ENCODE data around the gene DNAJC1. TPM values are rescaled to one million over a fixed set of nuclear protein-coding genes. Genes with fewer than 3 reads are reported as not detected.

DNAJC1 gene
- total RNA-seq, 1 donor from 2014 or later, result 66.8 TPM

- Histone ChIP-seq H4K20me1 (ENCODE audit: insufficient read depth, low read length) (no peaks in the 10 kb centered on the region), H3K79me2 (ENCODE audit: insufficient read depth, low read length) (peaks cover 16% of the 10 kb centered on the region), H3K4me1 (ENCODE audit: insufficient read depth, low read length) (peaks cover 27% of the 10 kb centered on the region), H3K4me2 (ENCODE audit: low read length) (peak overlapping the region; percentile 49), H3K27ac (ENCODE audit: low read depth, low read length) (no peak overlapping the region), H3K36me3 (ENCODE audit: insufficient read depth, low read length) (no peaks in the 10 kb centered on the region), H2AFZ (ENCODE audit: low read depth, low read length) (no peak overlapping the region), H3K27me3 (ENCODE audit: insufficient read depth, low read length) (no peaks in the 10 kb centered on the region), H3K9ac (ENCODE audit: low read length) (no peak overlapping the region), H3K4me3 (ENCODE audit: insufficient read depth, low read depth, low read length) (no peak overlapping the region), H3K9me3 (ENCODE audit: insufficient read depth, low read depth, low read length) (no peaks in the 10 kb centered on the region)
- H3K4me3 Mint-ChIP-seq (ENCODE audit: unreplicated experiment), result peak overlapping the region; percentile 88
- H3K9me3 Mint-ChIP-seq (ENCODE audit: unreplicated experiment), result peaks cover 1% of the 10 kb centered on the region
- H3K4me1 Mint-ChIP-seq (ENCODE audit: low read depth, unreplicated experiment), result peaks cover 28% of the 10 kb centered on the region
- FAIRE-seq (no peak), DNase-seq (ENCODE audit: low read depth) (peak; percentile 61)
- H3K36me3 Mint-ChIP-seq (ENCODE audit: low read depth, unreplicated experiment), result no peaks in the 10 kb centered on the region
- TF ChIP-seq EZH2 (IDR thresholded peaks at IDR 0.05; ENCODE audit: insufficient read depth, low read length), result no peak
- no peak for TF ChIP-seq CTCF (IDR thresholded peaks at IDR 0.05; ENCODE audit: insufficient read depth, low read depth, low read length)
- H3K27ac Mint-ChIP-seq (ENCODE audit: unreplicated experiment), result peak overlapping the region; percentile 89
- H3K27me3 Mint-ChIP-seq (ENCODE audit: low read depth, unreplicated experiment), result no peaks in the 10 kb centered on the region
Measured at GRCh38 chr10:21929070-21929469, 74.5 kb downstream of the DNAJC1 start.

GRCh38 chr10:21927631-21928353 is 75.7 kb downstream of the DNAJC1 start:
- Mint-ChIP-seq H3K36me3 (ENCODE audit: low read depth, unreplicated experiment) (no peaks in the 10 kb centered on the region), H3K4me3 (ENCODE audit: unreplicated experiment) (peak overlapping the region; percentile 88), H3K27me3 (ENCODE audit: low read depth, unreplicated experiment) (no peaks in the 10 kb centered on the region), H3K9me3 (ENCODE audit: unreplicated experiment) (peaks cover 1% of the 10 kb centered on the region), H3K27ac (ENCODE audit: unreplicated experiment) (peak overlapping the region; percentile 99), H3K4me1 (ENCODE audit: low read depth, unreplicated experiment) (peaks cover 31% of the 10 kb centered on the region)
- no peaks in the 10 kb centered on the region for H3K36me3 ChIP-seq (ENCODE audit: insufficient read depth, low read length)
- no peaks in the 10 kb centered on the region for H4K20me1 ChIP-seq (ENCODE audit: insufficient read depth, low read length)
- H3K4me3 ChIP-seq (ENCODE audit: insufficient read depth, low read depth, low read length), result peak overlapping the region; percentile 12
- peak overlapping the region; percentile 62 for H3K9ac ChIP-seq (ENCODE audit: low read length)
- DNase-seq (ENCODE audit: low read depth), result peak; percentile 80
- H3K27me3 ChIP-seq (ENCODE audit: insufficient read depth, low read length), result no peaks in the 10 kb centered on the region
- TF ChIP-seq CTCF (IDR thresholded peaks at IDR 0.05; ENCODE audit: insufficient read depth, low read depth, low read length), result no peak
- no peak for TF ChIP-seq EZH2 (IDR thresholded peaks at IDR 0.05; ENCODE audit: insufficient read depth, low read length)
- peak; percentile 55 for FAIRE-seq
- H3K27ac ChIP-seq (ENCODE audit: low read depth, low read length), result peak overlapping the region; percentile 86
- H3K4me2 ChIP-seq (ENCODE audit: low read length), result peak overlapping the region; percentile 74
- H2AFZ ChIP-seq (ENCODE audit: low read depth, low read length), result no peak overlapping the region
- peaks cover 27% of the 10 kb centered on the region for H3K4me1 ChIP-seq (ENCODE audit: insufficient read depth, low read length)
- H3K79me2 ChIP-seq (ENCODE audit: insufficient read depth, low read length), result peaks cover 14% of the 10 kb centered on the region
- no peaks in the 10 kb centered on the region for H3K9me3 ChIP-seq (ENCODE audit: insufficient read depth, low read depth, low read length)

- H2AFZ ChIP-seq (ENCODE audit: low read depth, low read length), result no peak overlapping the region
- Mint-ChIP-seq H3K27me3 (ENCODE audit: low read depth, unreplicated experiment) (no peaks in the 10 kb centered on the region), H3K4me1 (ENCODE audit: low read depth, unreplicated experiment) (peaks cover 31% of the 10 kb centered on the region), H3K9me3 (ENCODE audit: unreplicated experiment) (peaks cover 1% of the 10 kb centered on the region), H3K36me3 (ENCODE audit: low read depth, unreplicated experiment) (no peaks in the 10 kb centered on the region), H3K27ac (ENCODE audit: unreplicated experiment) (peak overlapping the region; percentile 99), H3K4me3 (ENCODE audit: unreplicated experiment) (peak overlapping the region; percentile 88)
- FAIRE-seq, result peak; percentile 91
- peak overlapping the region; percentile 62 for H3K9ac ChIP-seq (ENCODE audit: low read length)
- no peaks in the 10 kb centered on the region for H3K36me3 ChIP-seq (ENCODE audit: insufficient read depth, low read length)
- peaks cover 7% of the 10 kb centered on the region for H3K79me2 ChIP-seq (ENCODE audit: insufficient read depth, low read length)
- no peak for TF ChIP-seq EZH2 (IDR thresholded peaks at IDR 0.05; ENCODE audit: insufficient read depth, low read length)
- no peak for TF ChIP-seq CTCF (IDR thresholded peaks at IDR 0.05; ENCODE audit: insufficient read depth, low read depth, low read length)
- peak; percentile 97 for DNase-seq (ENCODE audit: low read depth)
- peaks cover 27% of the 10 kb centered on the region for H3K4me1 ChIP-seq (ENCODE audit: insufficient read depth, low read length)
- H3K9me3 ChIP-seq (ENCODE audit: insufficient read depth, low read depth, low read length), result no peaks in the 10 kb centered on the region
- no peaks in the 10 kb centered on the region for H4K20me1 ChIP-seq (ENCODE audit: insufficient read depth, low read length)
- H3K4me3 ChIP-seq (ENCODE audit: insufficient read depth, low read depth, low read length), result peak overlapping the region; percentile 18
- no peaks in the 10 kb centered on the region for H3K27me3 ChIP-seq (ENCODE audit: insufficient read depth, low read length)
- peak overlapping the region; percentile 86 for H3K27ac ChIP-seq (ENCODE audit: low read depth, low read length)
- peak overlapping the region; percentile 74 for H3K4me2 ChIP-seq (ENCODE audit: low read length)
Measured at GRCh38 chr10:21926949-21927348, 76.6 kb downstream of the DNAJC1 start.

All from astrocyte (in vitro differentiated cells and primary cell).